Caco-2 (cell line): ENCODE data around the gene FAM174C. TPM values are rescaled to one million over a fixed set of nuclear protein-coding genes. Genes with fewer than 3 reads are reported as not detected.

Experiments used
- BruUV-seq: library from RNA; stranded (reverse); fragments of 400-500 nt; replicated peaks from 2 replicates; lab custom pipeline; 2021; lab: Mats Ljungman, UMichigan
- CTCF ChIA-PET: fragments of 300-600 bp; sonication (Branson Sonifier 250); formaldehyde crosslinking; loops from one replicate; lab custom pipeline; 2022; ENCODE audit warnings: antibody characterized with exemption; lab: Charles Lee
- POLR2A ChIA-PET: fragments of 300-600 bp; sonication (Branson Sonifier 250); formaldehyde crosslinking; loops from one replicate; lab custom pipeline; 2022; ENCODE audit warnings: antibody characterized with exemption; lab: Charles Lee
- DNase-seq, 2 experiments: peaks; one replicate each; pipeline versions ENCODE4 v3.0.0 to v3.0.0-alpha.2; 2020 to 2022
- H3K27me3 ChIP-seq: replicated peaks from 2 replicates; pipeline ENCODE4 v1.6.0; 2011; ENCODE audit warnings: low read length; ENCODE audit not compliant: control insufficient read depth, insufficient read depth
- H3K36me3 ChIP-seq: 2 replicates; pipeline ENCODE4 v1.5.1; 2011; ENCODE audit warnings: low read length; ENCODE audit not compliant: control insufficient read depth, insufficient read depth
- H3K4me1 ChIP-seq: fragments of 250-450 bp; sonication (Bioruptor Pico); 2 replicates; pipeline ENCODE4 v1.5.1; 2020; ENCODE audit warnings: mild to moderate bottlenecking
- H3K4me3 ChIP-seq: 2 replicates; pipeline ENCODE4 v1.5.1; 2011; ENCODE audit warnings: low read depth, mild to moderate bottlenecking, control low read depth, low read length
- H3K9me3 ChIP-seq: fragments of 250-450 bp; sonication (Bioruptor Pico); 2 replicates; pipeline ENCODE4 v1.5.1; 2020; ENCODE audit warnings: mild to moderate bottlenecking, moderate library complexity
- H3K27ac Mint-ChIP-seq: one replicate; pipeline ENCODE4 v1.8.0; 2022; ENCODE audit warnings: mixed read lengths; ENCODE audit not compliant: unreplicated experiment
- H3K27me3 Mint-ChIP-seq: one replicate; pipeline ENCODE4 v1.8.0; 2022; ENCODE audit warnings: mixed read lengths; ENCODE audit not compliant: insufficient read depth, unreplicated experiment
- H3K36me3 Mint-ChIP-seq: one replicate; pipeline ENCODE4 v1.8.0; 2022; ENCODE audit warnings: mild to moderate bottlenecking, mixed read lengths; ENCODE audit not compliant: insufficient read depth, unreplicated experiment
- H3K4me1 Mint-ChIP-seq: one replicate; pipeline ENCODE4 v1.8.0; 2022; ENCODE audit warnings: low read depth, mixed read lengths; ENCODE audit not compliant: unreplicated experiment
- H3K4me3 Mint-ChIP-seq: one replicate; pipeline ENCODE4 v1.8.0; 2022; ENCODE audit warnings: mild to moderate bottlenecking, moderate library complexity, mixed read lengths; ENCODE audit not compliant: unreplicated experiment
- H3K9me3 Mint-ChIP-seq: one replicate; pipeline ENCODE4 v1.8.0; 2022; ENCODE audit warnings: mixed read lengths; ENCODE audit not compliant: unreplicated experiment
- intact Hi-C: fragments of 100-400 bp; cut with micrococcal nuclease; formaldehyde crosslinking; loops from one replicate; pipeline ENCODE4 v1.10.0; 2022; ENCODE audit not compliant: unreplicated experiment
- total RNA-seq: library from RNA; stranded (reverse); gene quantifications from 2 replicates; pipeline ENCODE4 v1.2.3, GENCODE V29; 2022
- TF ChIP-seq, protein P1 (sequence below), 2 experiments: fragments of 200-600 bp in 1 of 2; IDR thresholded peaks; 1 replicate in 1 of 2; 2 replicates in 1 of 2; pipeline versions ENCODE4 v1.5.1 to v1.8.0; 2011 to 2022; ENCODE audit warnings: antibody characterized with exemption in 1 of 2, control low read depth in 1 of 2, inconsistent platforms in 1 of 2, low read depth in 1 of 2, low read length in 1 of 2, mild to moderate bottlenecking in 1 of 2, moderate library complexity in 1 of 2; ENCODE audit not compliant: insufficient read depth in 1 of 2, severe bottlenecking in 1 of 2, unreplicated experiment in 1 of 2

FAM174C gene
- total RNA-seq, 1 experiment from 2014 or later = 51.0 TPM

DNA sequence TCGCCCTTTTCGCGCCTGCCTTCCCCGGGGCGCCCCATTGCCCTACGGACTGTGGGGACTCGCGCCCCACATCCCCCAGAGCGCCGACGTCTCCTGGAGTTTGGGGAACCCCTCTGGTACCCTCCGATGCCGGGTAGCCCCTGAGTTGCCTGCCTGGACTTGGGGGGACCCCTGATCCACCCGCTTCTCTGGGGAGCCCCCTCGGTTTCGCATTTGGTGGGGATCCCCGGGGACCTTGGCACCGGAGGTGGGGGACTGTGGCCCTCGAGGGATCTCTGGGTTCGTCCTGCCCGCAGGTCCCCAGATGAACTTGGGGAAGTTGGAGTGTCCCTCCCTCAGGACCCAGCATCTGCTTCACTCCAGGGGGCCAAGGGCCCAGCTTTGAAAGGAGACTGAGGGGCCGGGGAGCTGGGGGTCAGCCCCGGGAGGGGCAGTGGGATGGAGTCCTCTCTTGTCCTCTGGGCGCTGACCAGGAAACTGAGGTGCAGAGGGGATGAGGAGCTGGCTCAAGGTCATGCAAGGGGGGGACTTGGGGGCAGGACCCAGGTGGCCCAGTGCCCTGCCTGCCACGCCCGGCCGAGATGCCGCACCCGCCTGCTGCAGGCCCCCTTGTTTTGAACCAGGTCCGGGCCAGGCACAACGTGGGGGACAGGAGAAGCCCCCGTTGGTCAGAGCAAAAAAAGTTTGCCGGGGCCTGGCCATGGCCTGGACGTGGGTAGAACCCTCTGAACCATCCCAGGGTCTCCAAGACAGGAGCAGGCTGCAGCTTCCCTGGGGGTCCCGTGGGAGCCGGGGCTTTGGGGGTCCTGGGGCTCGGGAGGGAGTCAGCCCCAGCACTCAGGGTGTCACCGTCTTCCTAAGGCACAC is 11.4 kb downstream of the FAM174C start:
- CTCF ChIA-PET = no interaction called here
- Mint-ChIP-seq H3K4me1 (peaks cover 8% of the 10 kb centered on the region), H3K4me3 (peak overlapping the region; percentile 80), H3K27me3 (no peaks in the 10 kb centered on the region), H3K9me3 (no peaks in the 10 kb centered on the region), H3K36me3 (peaks cover 10% of the 10 kb centered on the region), H3K27ac (peak overlapping the region; percentile 66)
- POLR2A ChIA-PET = interaction anchor here (0.6 kb wide), 1 partner anchor 27 kb away, joined by 3 read pairs; no protein-coding TSS in a partner anchor
- Histone ChIP-seq H3K9me3 (no peaks in the 10 kb centered on the region), H3K27me3 (no peaks in the 10 kb centered on the region), H3K4me1 (peaks cover 52% of the 10 kb centered on the region), H3K4me3 (peak overlapping the region; percentile 72), H3K36me3 (no peaks in the 10 kb centered on the region)
- no peak for DNase-seq
- intact Hi-C loops = no loop called here
- BruUV-seq = no TSS peak
- TF ChIP-seq, protein P1, sequence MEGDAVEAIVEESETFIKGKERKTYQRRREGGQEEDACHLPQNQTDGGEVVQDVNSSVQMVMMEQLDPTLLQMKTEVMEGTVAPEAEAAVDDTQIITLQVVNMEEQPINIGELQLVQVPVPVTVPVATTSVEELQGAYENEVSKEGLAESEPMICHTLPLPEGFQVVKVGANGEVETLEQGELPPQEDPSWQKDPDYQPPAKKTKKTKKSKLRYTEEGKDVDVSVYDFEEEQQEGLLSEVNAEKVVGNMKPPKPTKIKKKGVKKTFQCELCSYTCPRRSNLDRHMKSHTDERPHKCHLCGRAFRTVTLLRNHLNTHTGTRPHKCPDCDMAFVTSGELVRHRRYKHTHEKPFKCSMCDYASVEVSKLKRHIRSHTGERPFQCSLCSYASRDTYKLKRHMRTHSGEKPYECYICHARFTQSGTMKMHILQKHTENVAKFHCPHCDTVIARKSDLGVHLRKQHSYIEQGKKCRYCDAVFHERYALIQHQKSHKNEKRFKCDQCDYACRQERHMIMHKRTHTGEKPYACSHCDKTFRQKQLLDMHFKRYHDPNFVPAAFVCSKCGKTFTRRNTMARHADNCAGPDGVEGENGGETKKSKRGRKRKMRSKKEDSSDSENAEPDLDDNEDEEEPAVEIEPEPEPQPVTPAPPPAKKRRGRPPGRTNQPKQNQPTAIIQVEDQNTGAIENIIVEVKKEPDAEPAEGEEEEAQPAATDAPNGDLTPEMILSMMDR (IDR thresholded peaks at IDR 0.05; ENCODE audit: insufficient read depth in 1 of 2, low read depth in 1 of 2, low read length in 1 of 2, severe bottlenecking in 1 of 2, unreplicated experiment in 1 of 2) = no peak

DNA sequence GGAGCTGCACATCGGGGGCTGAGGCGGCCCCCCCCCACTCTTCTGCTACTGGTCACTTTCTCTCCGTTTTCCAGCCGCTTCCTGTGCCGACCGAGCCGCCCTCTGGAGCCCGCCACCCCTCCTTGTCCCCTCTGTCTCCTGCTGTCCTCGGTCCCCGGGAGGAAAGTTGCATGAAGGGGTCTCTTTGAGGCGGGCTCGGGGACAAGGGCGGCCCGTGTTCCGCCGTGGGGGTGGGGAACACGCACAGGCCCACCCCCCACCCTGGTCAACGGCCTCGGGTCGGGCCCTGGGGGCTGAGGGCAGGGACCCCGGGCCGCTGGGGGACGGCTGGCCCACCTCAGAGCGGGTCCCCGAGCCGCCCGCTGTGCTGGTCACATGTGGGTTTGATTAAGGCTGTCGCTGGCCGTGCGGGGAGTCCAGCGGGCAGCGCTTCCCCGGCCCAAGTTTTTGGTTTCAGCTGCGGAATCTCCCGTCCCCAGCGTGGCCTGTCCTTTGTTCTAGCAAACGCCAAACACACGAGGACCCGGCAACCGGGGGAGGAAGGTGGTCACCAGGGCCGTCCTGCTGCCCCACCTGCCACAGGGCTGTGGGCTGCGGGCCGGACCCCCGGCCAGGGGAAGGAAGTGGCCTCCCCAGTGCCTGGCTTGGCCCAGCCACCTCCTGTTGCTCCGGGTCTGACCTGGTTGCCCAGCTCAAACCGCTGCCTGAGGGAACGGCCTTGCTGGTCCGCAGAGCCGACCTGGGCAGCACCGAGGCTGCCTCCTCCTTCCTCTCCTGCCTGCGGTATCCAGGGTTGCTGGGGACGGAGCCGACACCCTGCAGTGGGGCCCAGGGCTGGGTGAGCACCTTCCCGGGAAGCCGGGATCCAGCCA is 12.3 kb downstream of the FAM174C start:
- ChIA-PET POLR2A (no interaction called here), CTCF (no interaction called here)
- Mint-ChIP-seq H3K4me1 (peaks cover 8% of the 10 kb centered on the region), H3K4me3 (peak overlapping the region; percentile 80), H3K9me3 (no peaks in the 10 kb centered on the region), H3K27ac (no peak overlapping the region), H3K36me3 (peaks cover 7% of the 10 kb centered on the region), H3K27me3 (no peaks in the 10 kb centered on the region)
- peak in 1 of 2 experiments; percentile 39 for DNase-seq
- Histone ChIP-seq H3K36me3 (no peaks in the 10 kb centered on the region), H3K4me3 (peak overlapping the region; percentile 72), H3K9me3 (no peaks in the 10 kb centered on the region), H3K27me3 (no peaks in the 10 kb centered on the region), H3K4me1 (peaks cover 59% of the 10 kb centered on the region)
- BruUV-seq = no TSS peak
- TF ChIP-seq, protein P1 (IDR thresholded peaks at IDR 0.05; ENCODE audit: insufficient read depth in 1 of 2, low read depth in 1 of 2, low read length in 1 of 2, severe bottlenecking in 1 of 2, unreplicated experiment in 1 of 2) = no peak
- intact Hi-C loops = no loop called here

DNA sequence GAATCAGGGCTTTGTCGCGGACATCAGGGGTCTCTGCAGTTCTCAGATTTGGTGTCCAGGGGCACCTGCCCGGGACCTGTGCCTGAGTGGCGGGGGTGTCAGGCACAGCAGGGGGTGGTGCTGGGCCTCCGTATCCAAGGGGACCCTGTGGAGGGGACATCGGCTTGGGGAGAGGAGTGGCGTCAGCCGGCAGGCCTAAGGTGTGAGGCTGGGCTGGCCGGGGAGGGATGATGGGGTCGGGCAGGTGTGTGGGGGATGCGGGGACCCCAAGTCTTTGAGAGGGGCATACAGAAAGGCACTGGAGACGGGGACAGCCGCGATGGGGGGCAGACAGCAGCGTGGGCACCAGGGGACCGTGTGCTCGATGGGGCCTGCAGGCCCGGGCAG is 12.9 kb downstream of the FAM174C start:
- no peaks in the 10 kb centered on the region for H3K9me3 ChIP-seq
- H3K27me3 ChIP-seq = no peaks in the 10 kb centered on the region
- Mint-ChIP-seq H3K4me1 (peaks cover 8% of the 10 kb centered on the region), H3K27me3 (no peaks in the 10 kb centered on the region), H3K36me3 (peaks cover 7% of the 10 kb centered on the region), H3K9me3 (no peaks in the 10 kb centered on the region), H3K27ac (no peak overlapping the region), H3K4me3 (no peak overlapping the region)
- TF ChIP-seq, protein P1 (IDR thresholded peaks at IDR 0.05; ENCODE audit: insufficient read depth in 1 of 2, low read depth in 1 of 2, low read length in 1 of 2, severe bottlenecking in 1 of 2, unreplicated experiment in 1 of 2) = no peak
- CTCF ChIA-PET = no interaction called here
- intact Hi-C loops = no loop called here
- H3K4me3 ChIP-seq = no peak overlapping the region; the same call in 1 of the 2 replicates
- DNase-seq = no peak
- no peaks in the 10 kb centered on the region for H3K36me3 ChIP-seq
- H3K4me1 ChIP-seq = peaks cover 53% of the 10 kb centered on the region
- no TSS peak for BruUV-seq
- POLR2A ChIA-PET = no interaction called here
